ENCODE measurements around the gene KRT7. TPM values are rescaled to one million over a fixed set of nuclear protein-coding genes. Genes with fewer than 3 reads are reported as not detected.

KRT7 gene
- polyA plus RNA-seq, 1 of the 3 experiments (the other 2 are of a cell fraction) = 5.4 TPM

DNA sequence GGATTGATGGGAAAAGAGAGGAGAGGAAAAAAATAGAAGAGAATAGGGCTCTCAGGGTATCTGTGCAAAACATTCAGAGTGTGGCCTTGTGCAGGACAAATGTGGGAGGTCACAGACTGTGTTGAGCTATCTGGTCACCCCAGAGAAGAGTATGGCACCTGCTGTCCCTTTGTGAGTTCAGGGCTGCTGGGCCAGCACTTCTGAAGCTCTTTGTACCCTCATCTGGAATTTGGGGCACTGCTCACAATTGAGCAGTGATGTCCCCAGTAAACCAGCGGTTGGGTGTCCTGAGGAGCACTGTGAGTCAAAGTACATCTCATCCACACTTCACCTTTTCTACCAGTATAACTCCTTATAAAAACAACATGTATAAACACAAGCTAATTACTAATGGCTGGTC lies 60.9 kb downstream of the KRT7 start (continued):
- TF ChIP-seq, protein P1, sequence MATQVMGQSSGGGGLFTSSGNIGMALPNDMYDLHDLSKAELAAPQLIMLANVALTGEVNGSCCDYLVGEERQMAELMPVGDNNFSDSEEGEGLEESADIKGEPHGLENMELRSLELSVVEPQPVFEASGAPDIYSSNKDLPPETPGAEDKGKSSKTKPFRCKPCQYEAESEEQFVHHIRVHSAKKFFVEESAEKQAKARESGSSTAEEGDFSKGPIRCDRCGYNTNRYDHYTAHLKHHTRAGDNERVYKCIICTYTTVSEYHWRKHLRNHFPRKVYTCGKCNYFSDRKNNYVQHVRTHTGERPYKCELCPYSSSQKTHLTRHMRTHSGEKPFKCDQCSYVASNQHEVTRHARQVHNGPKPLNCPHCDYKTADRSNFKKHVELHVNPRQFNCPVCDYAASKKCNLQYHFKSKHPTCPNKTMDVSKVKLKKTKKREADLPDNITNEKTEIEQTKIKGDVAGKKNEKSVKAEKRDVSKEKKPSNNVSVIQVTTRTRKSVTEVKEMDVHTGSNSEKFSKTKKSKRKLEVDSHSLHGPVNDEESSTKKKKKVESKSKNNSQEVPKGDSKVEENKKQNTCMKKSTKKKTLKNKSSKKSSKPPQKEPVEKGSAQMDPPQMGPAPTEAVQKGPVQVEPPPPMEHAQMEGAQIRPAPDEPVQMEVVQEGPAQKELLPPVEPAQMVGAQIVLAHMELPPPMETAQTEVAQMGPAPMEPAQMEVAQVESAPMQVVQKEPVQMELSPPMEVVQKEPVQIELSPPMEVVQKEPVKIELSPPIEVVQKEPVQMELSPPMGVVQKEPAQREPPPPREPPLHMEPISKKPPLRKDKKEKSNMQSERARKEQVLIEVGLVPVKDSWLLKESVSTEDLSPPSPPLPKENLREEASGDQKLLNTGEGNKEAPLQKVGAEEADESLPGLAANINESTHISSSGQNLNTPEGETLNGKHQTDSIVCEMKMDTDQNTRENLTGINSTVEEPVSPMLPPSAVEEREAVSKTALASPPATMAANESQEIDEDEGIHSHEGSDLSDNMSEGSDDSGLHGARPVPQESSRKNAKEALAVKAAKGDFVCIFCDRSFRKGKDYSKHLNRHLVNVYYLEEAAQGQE (IDR thresholded peaks at IDR 0.05; ENCODE audit: low read depth, low read length) = no peak

DNA sequence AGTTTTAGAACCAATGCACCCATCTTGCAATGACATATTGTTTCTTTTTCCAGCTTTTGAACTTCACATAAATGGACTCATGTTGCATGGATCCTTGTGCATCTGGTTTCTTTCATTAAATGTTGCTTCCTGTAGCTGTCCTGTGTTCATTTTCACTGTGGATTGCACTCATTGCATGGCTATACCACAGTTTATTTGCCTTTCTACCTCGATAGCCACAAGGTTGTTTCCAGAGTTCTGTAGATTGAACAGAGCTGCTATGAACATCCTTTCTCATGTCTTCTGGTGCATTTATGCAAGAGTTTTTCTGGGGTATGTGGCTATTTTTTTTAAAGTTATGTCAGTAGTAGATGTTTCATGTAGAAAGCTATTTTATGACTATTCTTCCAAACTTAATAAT lies 61.8 kb downstream of the KRT7 start:
- no peak for TF ChIP-seq MXI1 (IDR thresholded peaks at IDR 0.05; ENCODE audit: low read depth, low read length)
- TF ChIP-seq JUND (IDR thresholded peaks at IDR 0.05) = no peak
- no peak for TF ChIP-seq EP300 (IDR thresholded peaks at IDR 0.05; ENCODE audit: borderline replicate concordance in 1 of 2, low read depth in 1 of 2, low read length in 1 of 2)
- no peak for TF ChIP-seq TEAD4 (IDR thresholded peaks at IDR 0.05; ENCODE audit: borderline replicate concordance, insufficient read depth)
- TF ChIP-seq GATA2 (CRISPR knock-in tag; IDR thresholded peaks at IDR 0.05) = no peak
- TF ChIP-seq, protein P2, sequence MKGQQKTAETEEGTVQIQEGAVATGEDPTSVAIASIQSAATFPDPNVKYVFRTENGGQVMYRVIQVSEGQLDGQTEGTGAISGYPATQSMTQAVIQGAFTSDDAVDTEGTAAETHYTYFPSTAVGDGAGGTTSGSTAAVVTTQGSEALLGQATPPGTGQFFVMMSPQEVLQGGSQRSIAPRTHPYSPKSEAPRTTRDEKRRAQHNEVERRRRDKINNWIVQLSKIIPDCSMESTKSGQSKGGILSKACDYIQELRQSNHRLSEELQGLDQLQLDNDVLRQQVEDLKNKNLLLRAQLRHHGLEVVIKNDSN (IDR thresholded peaks at IDR 0.05; ENCODE audit: borderline replicate concordance, low read depth) = no peak
- no peak for TF ChIP-seq TAF1 (IDR thresholded peaks at IDR 0.05; ENCODE audit: borderline replicate concordance, low read depth, low read length)
- TF ChIP-seq YY1 (IDR thresholded peaks at IDR 0.05; ENCODE audit: low read depth) = no peak
- no peak for TF ChIP-seq FOXM1 (IDR thresholded peaks at IDR 0.05; ENCODE audit: low read depth)
- no peak for TF ChIP-seq TCF12 (IDR thresholded peaks at IDR 0.05)
- no peaks in the 10 kb centered on the region for H3K79me2 ChIP-seq (ENCODE audit: insufficient read depth)
- H3K9me2 ChIP-seq = no peaks in the 10 kb centered on the region
- H3K4me2 ChIP-seq = no peak overlapping the region
- 11% methylated on average over 1 of the region's 1 CpG for WGBS (ENCODE audit: low lambda C conversion rate)
- no peaks in the 10 kb centered on the region for H3K36me3 ChIP-seq (replicated peaks in 1 of 2; ENCODE audit: control insufficient read depth in 1 of 2, insufficient read depth in 2 of 2, low read length in 1 of 2)
- DNase-seq = no peak
- H3K9me3 ChIP-seq = no peaks in the 10 kb centered on the region
- H3F3A ChIP-seq (replicated peaks; ENCODE audit: insufficient read depth) = peaks cover 6% of the 10 kb centered on the region
- CTCF ChIA-PET = interaction anchor here (0.9 to 3.3 kb wide), 8 partner anchors 9 to 156 kb away, joined by 3 to 25 read pairs (median 3); no protein-coding TSS in a partner anchor
- H3K4me3 ChIP-seq (ENCODE audit: low read depth in 2 of 2, low read length in 1 of 2) = no peak overlapping the region
- peaks cover 0 to 4% of the 10 kb centered on the region in 2 experiments; a peak in 1 of 4 replicates for H3K4me1 ChIP-seq (ENCODE audit: control insufficient read depth in 1 of 2, insufficient read depth in 2 of 2, low read depth in 1 of 2, low read length in 1 of 2)
- H2AFZ ChIP-seq (ENCODE audit: low read depth) = no peak overlapping the region
- POLR2A ChIA-PET = no interaction called here
- no peaks in the 10 kb centered on the region for H4K20me1 ChIP-seq (ENCODE audit: insufficient read depth)
- H3K27me3 ChIP-seq (ENCODE audit: insufficient read depth) = no peaks in the 10 kb centered on the region
- H3K9ac ChIP-seq = no peak overlapping the region
- no peak overlapping the region for H3K27ac ChIP-seq (ENCODE audit: low read depth in 2 of 2, low read length in 1 of 2)

DNA sequence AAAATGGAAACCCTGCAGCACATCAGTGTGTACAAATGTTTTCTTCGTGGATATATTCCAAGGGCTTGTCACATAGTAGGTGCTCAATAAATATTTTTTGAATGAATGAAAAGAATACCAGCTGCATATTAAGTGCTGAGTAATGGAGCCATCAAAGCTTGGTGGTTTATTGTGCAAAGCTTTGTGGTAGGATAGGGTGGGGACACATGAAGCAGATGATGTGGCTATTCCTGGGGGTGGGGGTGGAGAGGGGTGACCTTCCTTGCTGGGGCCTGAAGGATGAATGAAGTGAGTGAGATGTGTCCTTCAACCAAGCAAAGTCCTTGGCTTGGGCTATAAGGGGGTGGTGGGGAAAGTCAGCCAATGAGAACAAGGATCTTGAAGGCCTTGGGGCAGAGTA lies 62.6 kb downstream of the KRT7 start:
- Histone ChIP-seq H2AFZ (ENCODE audit: low read depth) (no peak overlapping the region), H3F3A (replicated peaks; ENCODE audit: insufficient read depth) (peaks cover 6% of the 10 kb centered on the region), H3K9ac (no peak overlapping the region), H3K79me2 (ENCODE audit: insufficient read depth) (no peaks in the 10 kb centered on the region), H3K4me3 (ENCODE audit: low read depth in 2 of 2, low read length in 1 of 2) (no peak overlapping the region), H3K36me3 (replicated peaks in 1 of 2; ENCODE audit: control insufficient read depth in 1 of 2, insufficient read depth in 2 of 2, low read length in 1 of 2) (no peaks in the 10 kb centered on the region), H3K9me2 (no peaks in the 10 kb centered on the region), H3K4me2 (no peak overlapping the region), H3K27me3 (ENCODE audit: insufficient read depth) (no peaks in the 10 kb centered on the region), H4K20me1 (ENCODE audit: insufficient read depth) (no peaks in the 10 kb centered on the region), H3K27ac (ENCODE audit: low read depth in 2 of 2, low read length in 1 of 2) (no peak overlapping the region), H3K9me3 (no peaks in the 10 kb centered on the region), H3K4me1 (ENCODE audit: control insufficient read depth in 1 of 2, insufficient read depth in 2 of 2, low read depth in 1 of 2, low read length in 1 of 2) (peaks cover 0 to 4% of the 10 kb centered on the region in 2 experiments; a peak in 1 of 4 replicates)
- TF ChIP-seq GATA2 (CRISPR knock-in tag; IDR thresholded peaks at IDR 0.05) (no peak), NFIC (IDR thresholded peaks at IDR 0.05; ENCODE audit: borderline replicate concordance) (no peak)
- TF ChIP-seq, protein P1 (IDR thresholded peaks at IDR 0.05; ENCODE audit: low read depth, low read length) = no peak
- CTCF ChIA-PET = interaction anchor here (0.8 to 3.3 kb wide), 7 partner anchors 9 to 157 kb away, joined by 3 to 25 read pairs (median 3); no protein-coding TSS in a partner anchor
- POLR2A ChIA-PET = no interaction called here
- 29% methylated on average over 1 of the region's 1 CpG for WGBS (ENCODE audit: low lambda C conversion rate)
- no peak for DNase-seq

Data from SK-N-SH (cell line).